Activated CD4-positive, CD25-positive, alpha-beta regulatory T cell treated with anti-CD3 and anti-CD28 coated beads, Interleukin-2, amount 50 U/mL, for 24 hours (primary cell): ENCODE results near the gene MRTFA.
"Not testable (repeated sequence)": the region's sequence is repeated elsewhere in the genome, so short reads cannot be mapped to it uniquely, and the experiment has no call there.

Source experiments
- ATAC-seq, 2 donors: fragments of 150-1000 bp; cut with Tn5 transposase; one replicate each; pipeline ENCODE4 v1.10.0; 2021; ENCODE audit warnings: mild to moderate bottlenecking in 1 of 2, moderate library complexity in 1 of 2

The MRTFA gene

DNA sequence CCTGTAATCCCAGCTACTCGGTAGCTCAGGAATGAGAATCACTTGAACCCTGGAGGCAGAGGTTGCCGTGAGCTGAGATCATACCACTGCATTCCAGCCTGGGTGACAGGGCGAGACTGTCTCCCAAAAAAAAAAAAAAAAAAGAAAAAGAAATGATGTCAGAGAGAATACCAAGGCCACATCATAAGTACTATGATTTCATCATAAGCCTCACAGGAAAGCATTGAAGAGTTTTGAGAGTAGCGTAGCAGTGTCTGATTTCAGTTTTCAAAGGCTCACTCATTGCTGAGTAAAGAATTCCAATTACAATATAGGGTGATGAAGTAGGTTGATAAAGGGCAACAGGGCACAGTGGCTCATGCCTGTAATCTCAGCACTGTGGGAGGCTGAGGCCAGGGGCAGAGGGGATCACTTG is 88.8 kb downstream of the MRTFA start:
- ATAC-seq = no peak

DNA sequence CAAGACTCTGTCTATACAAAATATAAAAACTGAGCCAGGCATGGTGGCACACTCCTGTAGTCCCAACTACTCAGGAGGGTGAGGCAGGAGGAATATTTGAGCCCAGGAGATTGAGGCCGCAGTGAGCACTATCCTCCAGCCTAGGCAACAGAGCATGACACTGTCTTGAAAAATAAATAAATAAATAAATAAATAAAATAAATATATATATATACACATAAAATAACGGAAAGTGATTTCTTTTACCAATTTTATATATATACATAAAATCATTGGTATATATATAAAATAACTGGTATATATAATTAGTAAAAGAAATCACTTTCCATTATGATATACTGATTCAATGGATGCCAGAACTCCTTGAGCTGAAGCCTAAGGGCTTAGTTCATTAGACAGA is 91.8 kb downstream of the MRTFA start:
- ATAC-seq = no peak

DNA sequence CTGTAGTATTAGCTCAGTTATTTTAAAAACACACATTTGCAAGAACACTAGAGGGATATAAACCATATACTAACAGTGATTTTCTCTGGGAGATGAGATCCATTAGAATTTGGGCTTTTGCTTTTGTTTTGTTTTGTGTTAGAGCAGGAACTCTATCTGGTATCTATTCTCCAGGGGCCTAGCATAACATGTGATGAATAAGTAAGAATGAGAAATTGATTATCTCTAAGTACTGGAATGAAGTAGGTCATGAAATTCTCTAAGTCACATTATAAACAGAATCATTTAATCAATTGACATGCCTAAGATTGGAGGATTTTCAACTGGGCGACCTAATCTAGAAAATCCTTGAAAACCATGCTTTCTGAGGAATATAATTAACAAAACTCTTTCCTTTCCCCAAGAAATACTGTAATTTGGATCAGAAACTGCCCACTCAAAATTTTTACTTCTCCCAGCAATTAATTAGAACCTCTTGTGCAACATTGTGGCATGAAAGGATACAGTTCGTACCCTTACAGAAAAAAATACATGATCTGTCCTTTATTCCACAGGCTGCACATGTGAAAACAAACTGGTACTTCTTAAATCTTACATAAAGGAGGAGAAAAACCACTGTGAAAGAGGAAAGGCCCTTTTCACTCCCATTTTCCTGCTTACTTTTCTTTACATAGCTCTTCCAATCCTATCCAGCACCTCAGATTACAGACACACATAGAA is 93.5 kb downstream of the MRTFA start:
- ATAC-seq = no peak

DNA sequence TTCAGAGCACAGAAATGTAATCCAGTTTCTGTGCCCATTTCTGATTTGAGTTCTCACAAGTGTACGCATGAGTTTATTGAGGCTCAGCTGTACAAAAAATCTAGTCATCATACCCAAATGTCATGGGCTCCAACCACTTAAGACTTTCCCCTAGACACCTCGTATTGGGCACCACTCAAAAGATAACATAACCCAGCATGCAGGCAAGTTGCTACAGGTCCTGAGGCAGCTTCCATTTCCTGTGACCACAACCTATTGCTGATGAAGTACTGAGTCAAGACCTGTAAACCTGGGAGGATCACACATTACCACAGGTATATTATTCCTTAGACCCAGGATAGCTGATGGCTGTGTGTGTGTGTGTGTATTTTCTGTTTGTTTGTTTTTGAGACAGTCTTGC is 95.2 kb downstream of the MRTFA start:
- ATAC-seq = peak; percentile 53 to 70

DNA sequence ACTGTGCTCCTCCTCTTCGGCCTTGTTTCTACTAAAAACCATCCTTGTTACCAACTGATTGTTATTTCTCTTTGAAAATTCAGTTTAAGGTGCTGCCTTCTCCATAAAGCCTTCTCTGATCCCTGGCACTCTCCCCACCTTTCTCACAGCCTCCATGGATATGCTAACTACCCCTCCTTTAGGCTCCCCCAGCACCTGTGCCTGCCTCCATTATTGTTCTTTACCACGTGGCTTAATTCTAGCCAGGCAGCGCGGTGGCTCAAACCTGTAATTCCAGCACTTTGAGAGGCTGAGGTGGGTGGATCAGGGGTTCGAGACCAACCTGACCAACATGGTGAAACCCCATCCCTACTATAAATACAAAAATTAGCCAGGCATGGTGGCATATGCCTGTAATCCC is 96.3 kb downstream of the MRTFA start:
- no peak for ATAC-seq

DNA sequence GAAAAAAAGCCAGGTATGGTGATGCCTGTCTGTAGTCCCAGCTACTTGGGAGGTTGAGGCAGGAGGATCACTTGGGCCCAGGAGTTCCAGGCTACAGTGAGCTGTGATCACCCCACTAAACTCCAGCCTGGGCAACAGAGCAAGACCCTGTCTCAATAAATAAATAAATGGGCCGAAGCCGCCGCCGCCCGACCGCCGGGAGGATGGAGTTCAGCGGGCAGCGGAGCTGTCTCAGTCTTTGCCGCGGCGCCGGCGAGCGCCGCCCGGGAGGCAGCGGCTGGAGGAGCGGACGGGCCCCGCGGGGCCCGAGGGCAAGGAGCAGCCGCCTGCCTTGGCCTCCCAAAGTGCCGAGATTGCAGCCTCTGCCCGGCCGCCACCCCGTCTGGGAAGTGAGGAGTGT is 100.4 kb downstream of the MRTFA start:
- not testable (repeated sequence) for ATAC-seq

DNA sequence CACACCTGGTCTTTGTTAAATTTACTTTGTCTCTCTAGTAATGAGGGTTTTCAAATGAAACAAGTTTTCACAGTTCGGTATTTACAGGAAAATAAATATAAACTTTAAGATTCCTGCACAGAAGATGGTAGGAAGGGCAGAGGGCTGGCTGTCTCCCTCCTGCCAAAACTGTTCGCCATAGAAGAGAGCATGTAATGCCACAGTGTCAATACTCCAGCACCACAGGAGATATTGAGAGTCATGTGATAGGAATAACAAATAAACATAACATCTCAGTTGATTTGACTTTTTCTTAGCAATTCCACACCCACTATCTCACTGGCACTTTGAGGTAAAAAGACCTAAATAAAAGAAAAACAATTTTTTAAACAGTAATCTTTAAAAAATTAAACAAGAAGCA is 100.9 kb downstream of the MRTFA start:
- no peak for ATAC-seq

DNA sequence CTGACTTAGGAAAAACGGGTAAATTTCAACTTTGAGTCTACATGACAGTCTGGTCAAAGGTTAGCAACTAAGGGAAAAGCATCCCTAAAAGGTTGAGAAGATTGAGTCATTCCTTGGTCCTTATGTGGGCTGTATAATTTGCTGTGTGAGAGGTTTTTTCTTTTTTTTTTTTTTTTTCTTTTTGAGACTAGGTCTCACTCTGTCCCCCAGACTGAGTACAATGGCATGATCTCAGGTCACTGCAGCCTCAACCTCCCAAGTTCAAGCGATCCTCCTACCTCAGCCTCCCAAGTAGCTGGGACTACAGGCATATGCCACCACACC is 101.4 kb downstream of the MRTFA start:
- ATAC-seq = peak in 1 of 2 donors; percentile 4

DNA sequence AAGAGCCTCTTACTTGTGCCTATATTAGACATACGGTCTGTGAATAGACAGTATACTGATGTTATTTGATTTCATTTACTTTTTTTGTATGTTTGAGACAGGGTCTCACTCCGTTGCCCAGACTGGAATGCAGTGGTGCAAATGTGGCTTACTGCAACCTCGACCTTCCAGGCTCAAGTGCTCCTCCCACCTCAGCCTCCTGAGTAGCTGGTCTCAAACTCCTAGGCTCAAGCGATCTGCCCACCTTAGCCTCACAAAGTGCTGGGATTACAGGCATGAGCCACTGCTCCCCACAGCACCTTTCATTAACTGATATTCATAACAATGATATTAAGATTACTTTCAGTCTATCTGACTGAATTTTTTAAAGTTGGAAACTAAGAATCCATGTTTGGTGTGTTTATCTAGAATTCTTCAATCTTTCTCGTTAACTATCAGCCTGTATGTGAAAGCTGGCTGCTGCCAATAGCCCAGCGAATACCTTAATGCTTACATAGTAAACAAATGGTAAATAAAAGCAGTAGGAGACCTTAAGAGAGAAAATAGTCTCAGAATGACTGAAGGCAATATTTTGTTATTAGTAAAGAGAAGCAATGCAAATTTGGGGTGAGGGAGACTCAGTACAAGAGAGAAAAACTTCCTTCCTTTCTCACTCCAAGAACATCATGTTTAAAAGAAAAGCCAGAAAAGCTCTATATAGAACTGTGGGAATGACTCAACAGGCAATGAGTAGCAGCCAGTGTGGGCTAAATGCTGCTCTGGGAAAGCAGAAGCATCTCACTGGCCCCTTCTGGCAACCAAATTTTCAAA is 101.9 kb downstream of the MRTFA start:
- ATAC-seq = peak in 1 of 2 donors; percentile 34

DNA sequence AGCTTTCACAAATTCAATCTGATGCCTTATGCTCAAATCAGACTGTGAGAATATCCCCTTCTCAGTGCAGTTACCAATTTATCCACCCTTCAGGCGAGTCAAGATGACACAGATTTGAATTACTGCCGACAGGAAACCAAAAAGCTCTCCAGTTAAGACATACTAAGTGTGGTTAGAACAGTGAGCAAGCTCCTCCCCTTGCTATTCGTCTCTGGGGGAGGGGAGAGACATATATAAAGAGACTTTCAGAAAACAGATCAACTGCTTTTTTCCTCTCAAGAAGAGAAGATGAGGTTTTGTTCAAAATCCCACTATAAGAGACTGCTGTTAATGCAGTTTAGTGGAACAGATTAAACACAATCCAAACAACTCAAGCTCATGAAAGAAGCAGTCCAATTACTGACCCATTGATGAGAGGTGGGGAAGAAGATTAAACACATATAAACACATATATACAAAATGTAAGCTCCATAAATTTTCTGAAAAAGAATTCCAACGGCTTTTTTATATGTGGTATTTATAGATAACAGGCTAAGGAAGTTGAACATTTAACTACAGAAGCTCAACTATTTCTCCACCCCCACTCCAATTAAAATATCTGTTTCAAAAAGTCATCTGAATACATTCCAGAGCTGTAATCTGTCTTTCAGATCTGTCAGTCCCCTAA is 102.7 kb downstream of the MRTFA start:
- peak; percentile 86 to 91 for ATAC-seq

DNA sequence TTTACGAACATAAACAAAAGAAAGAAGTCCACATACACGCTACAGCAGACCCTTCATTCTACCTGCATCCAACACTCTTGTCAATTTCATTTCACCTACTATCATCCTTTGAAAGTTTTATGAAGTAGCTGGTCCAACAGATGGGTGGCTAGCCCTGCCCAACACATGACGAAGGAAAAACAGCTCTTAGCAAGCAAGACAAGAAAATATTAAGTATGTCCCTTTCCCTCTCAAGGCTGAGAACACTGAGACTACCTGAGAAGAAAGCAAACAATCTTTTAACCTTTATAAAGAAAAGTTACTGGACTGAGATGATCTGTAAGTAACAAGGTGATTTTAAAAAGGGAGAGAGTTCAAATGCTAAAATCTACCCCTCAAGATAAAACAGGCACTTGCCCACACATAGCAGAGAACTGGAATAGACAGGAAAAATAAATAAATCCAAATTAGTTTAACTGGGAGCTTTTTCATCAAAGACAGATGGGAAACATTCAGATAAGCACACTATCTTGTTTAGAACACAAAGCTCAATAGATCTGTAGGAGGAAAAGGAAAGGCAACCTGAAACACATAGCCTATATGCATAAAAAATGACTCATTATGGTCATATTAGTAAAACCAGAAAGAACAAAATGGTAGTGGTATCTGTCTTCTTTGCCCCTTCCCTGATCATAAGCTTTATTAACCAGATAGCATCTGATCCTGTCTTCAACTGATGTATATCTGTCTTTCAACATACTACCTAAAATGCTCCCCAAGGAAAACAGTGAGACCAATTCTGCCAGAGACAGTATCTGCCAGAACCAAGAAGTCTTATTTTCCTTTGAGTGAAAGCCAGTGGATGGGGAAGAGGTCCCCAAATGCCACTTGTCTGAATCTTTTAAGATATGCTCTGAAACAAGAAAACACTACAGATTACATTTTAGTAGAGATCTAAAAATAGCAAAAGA is 104.3 kb downstream of the MRTFA start:
- peak; percentile 64 to 67 for ATAC-seq

DNA sequence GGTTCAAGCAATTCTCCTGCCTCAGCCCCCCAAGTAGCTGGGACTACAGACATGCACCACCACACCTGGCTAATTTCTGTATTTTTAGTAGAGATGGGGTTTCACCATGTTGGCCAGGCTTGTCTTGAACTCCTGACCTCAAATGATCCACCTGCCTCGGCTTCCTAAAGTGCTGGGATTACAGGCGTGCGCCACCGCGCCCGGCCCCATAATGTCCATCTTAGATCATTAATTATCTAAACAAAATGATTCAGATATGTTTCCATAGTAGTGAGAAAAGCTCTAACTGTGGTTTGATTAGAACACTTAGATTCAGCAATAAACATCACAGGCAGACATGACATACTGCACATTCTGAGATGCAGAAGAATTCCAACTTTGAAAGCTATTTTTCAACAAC is 106.1 kb downstream of the MRTFA start:
- ATAC-seq = not testable (repeated sequence)

DNA sequence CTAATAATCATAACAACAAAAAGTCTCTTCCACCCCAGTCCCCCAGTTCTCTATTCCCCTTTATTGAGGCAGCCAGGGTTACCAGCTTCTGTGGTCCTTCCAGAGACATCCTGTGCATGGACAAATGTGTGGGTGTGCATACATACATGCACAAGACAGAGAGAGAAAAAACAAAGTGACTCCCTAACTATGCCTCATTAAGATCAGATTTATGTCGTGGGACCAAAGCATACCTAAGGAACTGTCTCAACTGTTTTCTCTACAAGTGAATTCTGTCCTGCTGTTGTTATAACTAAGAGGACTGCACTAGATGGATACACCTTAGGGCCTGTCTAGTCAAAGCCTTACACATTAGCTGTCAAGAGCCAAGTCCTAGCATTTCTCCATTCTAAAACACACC is 106.7 kb downstream of the MRTFA start:
- ATAC-seq = no peak

DNA sequence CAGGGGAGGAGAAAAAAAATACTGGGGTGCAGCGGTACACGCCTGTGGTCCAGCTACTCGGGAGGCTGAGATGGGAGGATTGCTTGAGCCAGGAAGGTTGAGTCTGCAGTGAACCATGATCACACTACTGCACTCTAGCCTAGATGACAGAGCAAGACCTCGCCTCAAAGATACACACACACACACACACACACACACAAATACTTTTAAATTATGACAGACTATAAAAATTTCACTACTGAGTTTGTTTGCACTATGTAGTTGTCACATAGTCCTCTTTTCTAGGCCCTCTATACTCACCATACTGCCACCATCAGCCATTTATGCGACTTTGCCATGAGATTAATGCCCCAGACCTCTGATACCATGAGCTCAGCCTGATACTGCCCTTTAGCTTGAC is 109.6 kb downstream of the MRTFA start:
- ATAC-seq = no peak

DNA sequence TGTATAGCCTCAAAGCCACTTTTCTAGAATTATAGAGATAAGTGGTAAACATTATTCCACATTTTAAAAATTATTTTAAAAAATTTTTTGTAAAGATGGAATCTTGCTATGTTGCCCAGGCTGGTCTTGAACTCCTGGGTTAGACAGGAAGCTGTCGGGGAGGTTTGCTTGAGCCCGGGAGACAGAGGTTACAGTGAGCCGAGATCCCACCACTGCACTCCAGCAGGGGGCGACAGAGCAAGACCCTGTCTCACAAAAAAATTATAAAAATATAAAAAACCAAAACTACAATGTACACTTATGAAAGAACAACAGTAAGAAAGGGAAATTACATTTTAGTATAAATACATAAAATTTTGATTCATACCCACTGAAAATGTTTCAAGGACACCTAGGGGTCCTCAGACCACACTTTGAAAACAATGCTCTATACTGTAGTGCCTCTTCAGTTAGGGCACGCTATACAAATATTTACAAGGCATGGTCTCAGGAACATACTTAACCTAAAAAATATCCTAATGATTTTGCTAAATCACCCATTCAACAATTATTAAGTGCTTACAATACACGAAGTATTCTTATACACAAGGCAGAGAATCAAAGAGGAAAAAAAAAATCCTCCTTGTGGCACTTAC is 111.2 kb downstream of the MRTFA start:
- ATAC-seq = peak; percentile 75 to 81

DNA sequence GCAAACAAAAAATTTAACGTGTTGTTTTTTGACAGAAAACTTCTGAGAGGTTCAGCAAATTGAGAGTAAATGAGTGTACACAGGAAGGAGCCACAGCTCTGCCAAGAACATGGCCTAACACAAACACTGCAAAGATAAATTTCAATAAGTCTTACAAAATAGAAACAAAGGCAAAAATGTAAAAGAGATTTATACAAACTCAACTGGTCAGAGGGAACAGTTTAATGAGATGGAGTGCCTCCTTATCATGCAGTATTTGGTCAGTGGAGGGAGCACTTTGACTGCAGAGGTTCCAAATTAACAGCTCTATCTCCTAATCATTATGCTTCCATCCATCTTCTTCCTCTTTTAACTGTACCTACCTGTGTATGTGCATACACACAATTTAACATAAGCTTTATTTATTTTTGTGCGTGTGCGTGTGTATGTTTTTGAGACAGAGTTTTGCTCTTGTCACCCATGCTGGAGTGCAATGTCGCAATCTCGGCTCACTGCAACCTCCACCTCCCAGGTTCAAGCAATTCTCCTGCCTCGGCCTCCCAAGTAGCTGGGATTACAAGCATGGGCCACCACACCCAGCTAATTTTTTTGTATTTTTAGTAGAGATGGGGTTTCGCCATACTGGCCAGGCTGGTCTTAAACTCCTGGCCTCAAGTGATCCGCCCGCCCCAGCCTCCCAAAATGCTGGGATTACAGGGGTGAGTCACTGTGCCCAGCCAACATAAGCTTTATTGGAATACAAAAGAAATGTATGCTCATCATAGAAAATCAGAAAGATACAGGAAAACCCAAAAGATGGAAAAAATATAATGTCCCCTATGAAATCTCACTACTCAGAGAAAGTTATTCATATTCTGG is 111.9 kb downstream of the MRTFA start:
- ATAC-seq = no peak

DNA sequence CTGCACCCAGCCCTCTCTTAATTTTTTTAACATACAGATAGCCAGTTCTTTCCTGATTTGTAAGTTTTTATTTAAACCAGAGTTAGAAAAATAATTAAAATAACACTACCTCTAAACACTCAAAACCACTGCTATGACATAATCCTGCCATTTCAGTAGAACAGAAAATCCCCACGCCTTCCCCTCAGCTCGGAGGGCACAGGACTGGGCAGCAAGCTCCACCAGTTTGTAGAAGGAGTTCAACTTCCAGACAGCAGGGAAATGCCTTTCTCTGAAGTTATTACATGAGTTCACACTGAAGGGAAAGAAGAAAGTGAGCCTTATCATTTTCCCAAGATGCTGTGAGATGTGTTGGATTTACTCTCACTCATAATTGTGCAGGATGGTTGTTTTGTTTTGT is 114.4 kb downstream of the MRTFA start:
- ATAC-seq = no peak

DNA sequence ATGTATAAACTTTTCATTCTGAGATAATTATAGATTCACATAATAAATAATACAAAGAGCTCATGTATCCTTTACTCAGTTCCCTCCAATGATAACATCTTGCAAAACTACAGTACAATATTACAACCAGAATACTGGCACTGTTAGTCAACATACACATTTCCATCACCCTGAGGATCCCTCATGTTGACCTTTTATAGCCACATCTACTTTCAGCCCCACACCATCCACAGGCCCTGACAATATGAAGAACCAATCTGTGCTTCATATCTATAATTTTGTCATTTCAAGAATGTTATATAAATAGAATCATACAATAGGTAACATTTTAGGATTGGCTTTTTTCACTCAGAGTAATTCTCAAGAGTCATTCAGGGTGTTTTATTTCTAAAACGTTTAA is 115.5 kb downstream of the MRTFA start:
- no peak for ATAC-seq

DNA sequence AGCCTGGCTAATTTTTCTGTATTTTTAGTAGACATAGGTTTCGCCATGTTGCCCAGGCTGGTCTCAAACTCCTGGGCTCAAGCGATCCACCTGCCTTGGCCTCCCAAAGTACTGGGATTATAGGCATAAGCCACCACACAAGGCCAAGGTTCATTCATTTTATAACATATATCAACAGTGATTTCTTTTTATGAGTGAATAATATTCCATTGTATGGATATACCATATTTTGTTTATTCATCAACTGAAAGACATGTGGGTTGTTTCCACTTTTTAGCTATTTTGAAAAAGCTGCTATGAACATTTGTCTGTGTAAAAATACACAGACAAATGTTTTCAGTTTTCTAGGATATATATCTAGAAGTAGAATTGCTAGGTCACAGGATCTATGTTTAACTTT is 116.0 kb downstream of the MRTFA start:
- ATAC-seq = no peak

DNA sequence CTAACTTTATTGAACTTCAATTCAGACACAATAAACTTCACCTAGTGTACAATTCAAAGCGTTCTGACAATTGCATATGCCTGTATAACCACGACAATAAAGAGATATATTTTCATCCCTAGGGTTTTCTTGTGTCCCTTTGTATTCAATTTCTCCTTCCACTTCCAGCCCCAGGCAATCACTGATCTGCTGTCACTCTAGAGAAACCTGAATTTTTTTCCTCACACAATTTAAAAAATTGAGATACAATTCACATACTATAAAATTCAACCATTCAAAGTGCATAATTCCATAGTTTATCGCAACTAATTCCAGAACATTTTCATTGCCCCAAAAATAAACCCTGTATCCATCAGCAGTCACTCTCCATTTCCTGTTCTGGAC is 116.6 kb downstream of the MRTFA start:
- no peak for ATAC-seq

DNA sequence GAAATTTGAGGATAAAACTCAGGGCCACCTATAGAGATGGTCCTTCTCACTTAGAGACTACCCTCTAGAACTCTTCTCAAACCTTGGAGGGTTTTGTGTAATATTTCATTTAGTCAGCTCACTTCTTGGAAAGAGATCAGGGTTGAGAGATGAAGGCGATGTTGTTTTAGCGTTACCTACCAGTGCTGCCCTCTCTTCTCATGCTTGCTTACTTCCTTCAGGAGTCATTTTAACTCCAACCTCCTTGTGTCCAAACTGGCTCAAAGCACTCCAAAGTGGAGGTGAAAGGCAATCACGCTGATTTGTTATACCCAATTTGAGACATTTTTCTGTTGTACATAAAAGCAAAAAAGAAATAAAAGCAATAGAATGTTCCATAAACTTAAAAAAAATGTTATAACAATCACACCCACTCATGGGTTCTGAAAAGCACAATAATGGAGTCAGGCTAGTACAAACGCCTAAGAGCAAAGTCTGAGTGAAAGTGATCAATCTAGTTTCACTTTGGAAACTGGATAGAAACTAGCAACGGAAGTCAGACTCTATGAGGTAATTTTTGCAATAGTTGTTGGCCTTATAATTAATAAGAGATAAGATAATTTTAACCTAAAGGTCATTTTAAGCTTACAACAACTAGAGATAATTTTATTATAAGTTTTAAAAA is 117.1 kb downstream of the MRTFA start:
- peak; percentile 92 to 96 for ATAC-seq
